DND-41 (cell line): ENCODE data around the gene SSX5.
"Not testable (repeated sequence)": the region's sequence is repeated elsewhere in the genome, so short reads cannot be mapped to it uniquely, and the experiment has no call there.

Experiments
- EZH2 ChIP-seq: IDR thresholded peaks from 3 replicates; pipeline ENCODE4 v1.6.1; 2012; ENCODE audit warnings: borderline replicate concordance, low read depth, mild to moderate bottlenecking, moderate library complexity, low read length, inconsistent platforms; ENCODE audit not compliant: severe bottlenecking
- TF ChIP-seq, protein P1 (sequence below): IDR thresholded peaks from 2 replicates; pipeline ENCODE4 v1.5.1; 2012; ENCODE audit warnings: borderline replicate concordance, low read length, moderate library complexity, mild to moderate bottlenecking; ENCODE audit not compliant: poor library complexity, severe bottlenecking; ENCODE audit errors: extremely low read depth

DNA sequence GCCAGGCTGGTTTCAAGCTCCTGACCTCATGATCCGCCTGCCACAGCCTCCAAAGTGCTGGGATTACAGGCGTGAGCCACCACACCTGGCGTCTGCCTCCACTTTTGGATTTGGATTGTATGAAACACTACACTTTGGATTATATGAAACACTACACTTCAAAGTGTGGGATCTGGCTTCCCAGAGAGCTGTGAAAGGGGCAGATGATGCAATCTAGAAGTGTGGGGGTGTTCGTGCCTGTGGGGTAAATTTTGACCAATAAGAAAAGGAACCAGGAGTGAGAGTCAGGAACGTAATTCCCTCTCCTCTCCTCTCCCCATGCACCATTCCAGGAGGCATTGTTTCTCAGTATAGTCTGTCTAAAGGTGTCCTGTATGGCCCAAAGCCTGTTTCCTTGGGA, 14.7 kb downstream of the SSX5 start:
- TF ChIP-seq, protein P1, sequence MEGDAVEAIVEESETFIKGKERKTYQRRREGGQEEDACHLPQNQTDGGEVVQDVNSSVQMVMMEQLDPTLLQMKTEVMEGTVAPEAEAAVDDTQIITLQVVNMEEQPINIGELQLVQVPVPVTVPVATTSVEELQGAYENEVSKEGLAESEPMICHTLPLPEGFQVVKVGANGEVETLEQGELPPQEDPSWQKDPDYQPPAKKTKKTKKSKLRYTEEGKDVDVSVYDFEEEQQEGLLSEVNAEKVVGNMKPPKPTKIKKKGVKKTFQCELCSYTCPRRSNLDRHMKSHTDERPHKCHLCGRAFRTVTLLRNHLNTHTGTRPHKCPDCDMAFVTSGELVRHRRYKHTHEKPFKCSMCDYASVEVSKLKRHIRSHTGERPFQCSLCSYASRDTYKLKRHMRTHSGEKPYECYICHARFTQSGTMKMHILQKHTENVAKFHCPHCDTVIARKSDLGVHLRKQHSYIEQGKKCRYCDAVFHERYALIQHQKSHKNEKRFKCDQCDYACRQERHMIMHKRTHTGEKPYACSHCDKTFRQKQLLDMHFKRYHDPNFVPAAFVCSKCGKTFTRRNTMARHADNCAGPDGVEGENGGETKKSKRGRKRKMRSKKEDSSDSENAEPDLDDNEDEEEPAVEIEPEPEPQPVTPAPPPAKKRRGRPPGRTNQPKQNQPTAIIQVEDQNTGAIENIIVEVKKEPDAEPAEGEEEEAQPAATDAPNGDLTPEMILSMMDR: not testable (repeated sequence)
- TF ChIP-seq EZH2: not testable (repeated sequence)
